ENCODE data around the gene B4GALNT2.
"Not testable (repeated sequence)": the region's sequence is repeated elsewhere in the genome, so short reads cannot be mapped to it uniquely, and the experiment has no call there.

The B4GALNT2 gene

DNA sequence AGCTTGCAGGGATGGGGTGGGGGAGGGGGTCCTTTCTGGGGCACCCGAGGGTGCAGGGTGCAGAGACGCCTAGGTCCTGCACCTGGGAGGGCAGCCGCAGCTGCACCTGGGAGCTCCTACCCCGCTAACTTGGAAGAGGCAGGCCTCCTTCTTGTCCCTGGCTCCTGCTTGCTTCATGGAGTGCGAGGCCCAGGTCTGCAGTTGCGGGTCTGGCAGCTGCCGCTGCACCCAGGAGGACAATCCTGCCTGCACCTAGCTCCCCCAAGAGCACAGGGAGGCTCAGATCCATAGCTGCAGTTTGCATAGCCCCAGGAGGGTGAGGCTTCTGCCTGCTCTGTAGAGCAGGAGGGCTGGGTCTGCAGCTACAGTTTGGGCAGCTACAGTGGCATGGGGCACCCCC lies 51.2 kb downstream of the B4GALNT2 start:
- no peak for DNase-seq

GRCh38 chr17:49184522-49184921 lies 52.0 kb downstream of the B4GALNT2 start:
- DNase-seq, result not testable (repeated sequence)

DNA sequence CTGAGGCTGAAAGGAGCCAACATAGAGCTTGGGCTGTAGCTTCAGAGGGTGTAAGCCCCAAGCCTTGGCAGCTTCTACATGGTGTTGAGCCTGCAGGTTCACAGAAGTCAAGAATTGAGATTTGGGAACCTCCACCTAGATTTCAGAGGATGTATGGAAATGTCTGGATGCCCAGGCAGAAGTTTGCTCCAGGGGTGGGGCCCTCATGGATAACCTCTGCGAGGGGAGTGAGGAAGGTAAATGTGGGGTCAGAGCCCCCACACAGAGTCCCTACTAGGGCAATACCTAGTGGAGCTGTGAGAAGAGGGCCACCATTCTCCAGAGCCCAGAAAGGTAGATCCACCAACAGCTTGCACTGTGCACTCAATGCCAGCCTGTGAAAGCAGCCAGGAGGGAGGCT lies 52.8 kb downstream of the B4GALNT2 start:
- DNase-seq, result not testable (repeated sequence)

GRCh38 chr17:49187301-49187700 lies 54.7 kb downstream of the B4GALNT2 start:
- DNase-seq, result no peak

- DNase-seq, result no peak
These were observed 58.4 kb downstream of the B4GALNT2 start for GRCh38 chr17:49190932-49191331.

GRCh38 chr17:49191409-49191916 lies 58.9 kb downstream of the B4GALNT2 start:
- no peak for DNase-seq

DNA sequence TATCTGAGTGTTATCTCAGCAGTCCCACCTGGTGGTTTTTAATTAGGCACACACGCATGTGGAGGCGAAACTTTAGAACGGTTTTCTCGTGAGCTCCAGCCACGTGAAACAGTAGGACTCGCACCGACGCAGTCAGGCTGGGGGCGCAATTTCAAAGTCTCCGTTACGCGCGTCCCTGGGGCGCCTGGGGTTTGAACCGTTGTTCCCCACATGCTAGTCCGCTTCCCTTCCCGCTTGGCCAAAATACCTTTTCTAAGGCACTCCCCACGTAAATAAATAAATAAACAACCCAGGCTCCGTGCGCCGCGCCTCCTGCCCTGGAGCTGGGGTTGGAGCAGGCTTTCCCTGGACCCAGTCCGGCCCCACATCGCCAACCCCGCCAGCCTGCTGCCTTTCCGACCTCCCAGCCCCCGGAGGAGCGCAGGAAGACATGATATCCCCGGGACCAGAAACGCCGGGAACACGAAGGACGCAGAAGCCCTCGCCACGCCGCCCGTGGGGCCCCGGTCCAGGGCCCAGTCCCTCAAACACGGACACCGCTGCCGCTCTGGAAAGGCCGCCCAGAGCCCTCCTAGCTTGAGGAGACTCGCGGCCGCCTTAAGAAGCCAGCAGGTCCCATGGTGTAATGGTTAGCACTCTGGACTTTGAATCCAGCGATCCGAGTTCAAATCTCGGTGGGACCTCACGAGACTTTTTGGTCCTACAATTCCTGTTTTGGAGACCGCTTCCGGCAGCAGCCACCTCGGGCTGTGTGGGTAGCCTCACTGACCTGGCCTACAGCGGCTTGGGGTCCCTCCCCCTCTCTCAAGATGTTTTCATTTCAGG lies 59.6 kb downstream of the B4GALNT2 start:
- peak; percentile 45 for DNase-seq

DNA sequence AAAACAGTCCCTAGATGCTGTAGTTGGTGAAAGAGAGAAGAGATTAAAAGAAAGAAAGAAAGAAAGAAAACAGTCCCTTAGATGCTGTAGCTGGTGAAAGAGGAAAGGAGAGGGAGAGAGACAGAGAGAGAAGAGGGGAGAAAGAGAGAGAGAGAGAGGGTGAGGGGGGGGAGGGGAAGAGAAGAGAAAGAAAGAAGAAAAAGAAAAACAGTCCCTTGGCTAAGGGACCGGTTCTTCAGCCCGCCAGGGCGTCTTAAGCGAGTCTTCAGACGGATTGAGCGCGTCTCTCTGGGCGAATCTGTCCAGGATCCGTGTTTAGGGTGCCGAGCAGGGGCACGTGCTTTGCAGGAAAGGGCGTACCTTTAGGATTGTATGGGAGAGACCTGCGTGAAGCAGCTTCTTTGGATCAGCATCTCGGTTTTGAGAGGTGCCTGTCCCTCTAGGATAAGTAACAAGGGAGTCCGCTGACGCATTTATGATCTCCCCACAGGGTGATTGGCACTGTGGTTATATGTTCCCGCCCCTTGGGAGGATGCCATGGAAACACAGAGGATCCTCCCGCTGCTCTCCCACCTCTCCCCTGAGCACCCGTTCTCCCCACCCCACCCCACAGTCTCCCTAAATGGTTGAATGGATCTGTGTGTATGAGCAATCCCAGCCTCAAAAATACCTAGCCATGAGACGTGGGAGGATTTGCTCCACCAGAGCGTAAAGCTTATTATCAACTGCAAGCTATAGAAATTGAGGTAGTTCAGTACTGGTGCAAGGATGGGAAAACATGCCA lies 61.1 kb downstream of the B4GALNT2 start:
- DNase-seq, result no peak

GRCh38 chr17:49194297-49194607 lies 61.7 kb downstream of the B4GALNT2 start:
- DNase-seq, result no peak

DNA sequence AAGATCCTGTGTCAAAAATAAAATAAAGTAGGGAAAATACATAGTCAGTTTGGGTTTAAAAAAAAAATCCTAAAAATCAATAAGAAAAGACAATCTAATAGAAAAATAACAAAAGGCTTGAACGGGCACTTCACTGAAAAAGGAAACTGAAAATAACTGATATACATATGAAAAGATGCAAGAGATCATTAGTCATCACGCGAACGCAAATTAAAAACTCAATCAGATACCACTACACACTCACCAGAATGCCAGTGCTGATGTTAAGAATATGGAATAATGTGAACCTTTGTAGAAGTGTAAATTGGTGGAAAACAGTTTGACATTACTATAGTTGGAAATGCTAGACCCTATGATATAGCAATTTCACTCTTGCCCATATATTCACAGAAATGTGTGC lies 63.2 kb downstream of the B4GALNT2 start:
- DNase-seq, result no peak

- no peak for DNase-seq
These were observed 64.0 kb downstream of the B4GALNT2 start for GRCh38 chr17:49196520-49196919.

DNA sequence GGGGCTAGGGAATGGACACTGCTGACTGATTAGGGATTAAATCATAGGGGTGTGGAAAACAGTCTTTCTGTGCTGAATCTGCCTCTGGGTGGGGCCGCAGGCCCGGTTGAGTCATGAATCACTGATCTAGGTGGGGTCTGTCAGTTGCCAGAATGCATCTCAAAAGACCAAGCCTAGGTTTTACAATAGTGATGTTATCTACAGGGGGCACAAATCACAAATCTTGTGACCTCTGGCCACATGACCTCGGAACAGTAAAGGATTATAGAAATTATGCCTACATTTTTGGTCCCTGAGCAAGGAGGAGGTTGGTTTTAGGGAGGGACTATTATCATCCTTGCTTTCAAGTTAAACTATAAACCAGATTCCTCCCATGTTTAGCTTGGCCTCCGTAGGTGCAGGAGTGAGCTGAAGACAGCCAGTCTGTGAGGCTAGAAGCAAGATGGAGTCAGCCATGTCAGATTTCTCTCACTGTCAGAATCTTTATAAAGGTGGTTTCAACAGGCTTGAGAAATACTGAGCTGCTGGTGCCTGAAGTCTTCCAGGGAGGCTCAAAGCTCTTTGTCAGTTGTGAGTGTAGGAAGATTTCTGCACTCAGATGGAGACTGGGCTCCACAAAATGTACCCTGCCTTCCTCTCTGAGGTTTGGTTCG lies 64.9 kb downstream of the B4GALNT2 start:
- no peak for DNase-seq

- no peak for DNase-seq
These were observed 65.6 kb downstream of the B4GALNT2 start for GRCh38 chr17:49198211-49198610.

GRCh38 chr17:49200423-49201083 lies 68.0 kb downstream of the B4GALNT2 start:
- no peak for DNase-seq

- no peak for DNase-seq
These were observed 68.9 kb downstream of the B4GALNT2 start for GRCh38 chr17:49201481-49201927.

- DNase-seq, result no peak
These were observed 71.2 kb downstream of the B4GALNT2 start for GRCh38 chr17:49203796-49204195.

DNA sequence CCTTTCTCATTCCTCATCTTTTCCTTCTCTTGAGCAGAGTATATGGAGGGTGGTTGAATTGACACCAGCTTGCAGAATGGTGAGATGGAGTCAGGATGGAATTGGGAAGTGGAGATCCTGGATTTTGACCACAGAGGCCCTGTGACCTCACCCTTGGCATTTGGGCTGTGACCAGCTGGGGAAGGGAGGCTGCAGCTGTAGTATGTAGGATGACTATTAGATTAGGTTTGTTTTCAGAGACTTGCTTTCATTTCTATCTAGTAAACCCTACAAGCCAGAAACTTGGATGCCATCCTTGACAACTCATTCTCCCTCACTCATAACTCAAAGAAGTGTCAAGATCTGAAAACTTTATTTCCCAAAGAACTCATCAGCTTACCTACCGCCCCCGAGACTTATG lies 71.9 kb downstream of the B4GALNT2 start:
- no peak for DNase-seq

DNA sequence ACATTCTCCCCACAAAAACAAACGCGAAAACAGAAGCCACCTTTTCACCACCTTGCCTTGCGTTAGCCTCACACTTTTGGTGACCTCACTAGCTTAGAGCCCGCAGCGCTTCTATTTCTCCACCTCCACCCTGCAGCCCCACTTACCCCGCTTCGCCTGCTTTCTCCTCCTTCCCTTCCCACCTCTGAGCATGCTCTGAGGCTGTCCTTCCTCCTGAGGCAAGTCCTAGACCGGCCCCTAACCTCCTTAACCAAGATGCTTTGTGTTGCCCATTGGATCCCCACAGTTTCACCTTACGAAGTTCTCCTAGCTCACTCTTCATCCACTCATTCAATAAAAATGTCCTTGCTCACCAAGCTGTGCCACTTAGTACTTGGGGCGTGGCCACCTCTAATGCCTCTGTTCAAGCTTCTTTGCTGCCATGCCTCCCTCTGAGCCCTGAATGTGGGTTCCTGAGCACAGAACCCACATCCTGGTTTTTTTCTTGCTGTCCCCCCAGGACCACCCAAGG lies 76.5 kb downstream of the B4GALNT2 start:
- no peak for DNase-seq

DNA sequence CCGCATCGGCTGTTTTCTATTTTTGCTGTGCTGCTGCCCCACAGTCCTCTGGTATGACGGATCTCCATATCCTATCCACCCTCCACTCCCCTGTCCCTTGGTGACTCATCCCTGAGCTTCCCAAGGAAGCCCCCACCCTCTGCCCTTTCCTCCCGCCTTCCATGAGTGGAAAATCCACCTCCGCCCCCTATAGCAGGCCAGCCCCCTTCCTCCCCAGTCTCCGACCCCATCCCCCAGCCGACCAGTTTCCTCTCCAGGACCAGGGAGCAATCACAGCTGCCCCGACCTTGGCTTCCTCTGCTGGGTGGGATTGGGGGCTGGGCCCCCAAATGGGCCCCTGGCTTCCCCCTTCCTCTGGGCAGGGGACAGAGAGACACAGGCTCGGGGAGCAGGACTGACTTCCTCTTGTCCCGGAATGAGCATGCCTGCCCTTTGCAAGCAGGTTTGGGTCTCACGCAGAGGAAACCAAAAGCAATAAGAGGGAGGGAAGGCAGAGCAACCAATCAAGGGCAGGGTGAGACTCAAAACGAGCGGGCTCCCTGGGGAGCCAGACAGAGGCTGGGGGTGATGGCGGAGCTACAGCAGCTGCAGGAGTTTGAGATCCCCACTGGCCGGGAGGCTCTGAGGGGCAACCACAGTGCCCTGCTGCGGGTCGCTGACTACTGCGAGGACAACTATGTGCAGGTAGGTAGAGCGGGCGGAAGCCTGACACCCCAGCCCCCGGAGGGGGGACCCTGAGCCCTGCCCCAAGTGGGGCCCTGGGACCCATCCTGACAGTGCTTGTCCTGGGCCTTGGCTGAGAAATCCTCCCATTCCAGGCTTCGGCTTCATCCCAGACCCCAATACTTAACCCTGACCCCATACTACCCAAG lies 77.8 kb downstream of the B4GALNT2 start, which contains the start of the genes ABI3 and GNGT2:
ABI3 (plus strand) TSS at position 550 of the 872 bp plus-strand sequence; CDS start at position 568, 18 bp downstream.
GNGT2 (minus strand) TSS at position 417 of the 872 bp plus-strand sequence. CDS start 3,152 bp downstream, outside the sequence.
- no peak for DNase-seq

DNA sequence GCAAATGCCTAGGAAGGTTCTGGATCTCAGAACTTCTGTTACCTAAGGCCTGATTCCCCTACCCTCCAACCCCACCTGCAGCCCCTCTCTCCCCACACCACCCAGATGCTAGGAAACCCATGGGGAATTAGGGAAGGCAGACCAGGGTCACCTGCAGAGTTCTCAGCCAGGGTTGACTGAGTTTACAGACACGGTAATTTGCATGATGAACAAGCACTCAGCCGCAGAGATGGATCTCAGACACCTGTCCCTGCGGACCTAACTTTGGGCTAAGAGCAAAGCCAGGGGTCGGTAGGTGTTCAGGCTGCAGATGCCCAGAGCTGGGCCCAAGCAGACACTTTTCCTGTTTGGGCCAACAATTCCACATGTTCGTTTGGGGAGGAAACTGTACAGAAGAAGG lies 80.8 kb downstream of the B4GALNT2 start:
- no peak for DNase-seq

DNA sequence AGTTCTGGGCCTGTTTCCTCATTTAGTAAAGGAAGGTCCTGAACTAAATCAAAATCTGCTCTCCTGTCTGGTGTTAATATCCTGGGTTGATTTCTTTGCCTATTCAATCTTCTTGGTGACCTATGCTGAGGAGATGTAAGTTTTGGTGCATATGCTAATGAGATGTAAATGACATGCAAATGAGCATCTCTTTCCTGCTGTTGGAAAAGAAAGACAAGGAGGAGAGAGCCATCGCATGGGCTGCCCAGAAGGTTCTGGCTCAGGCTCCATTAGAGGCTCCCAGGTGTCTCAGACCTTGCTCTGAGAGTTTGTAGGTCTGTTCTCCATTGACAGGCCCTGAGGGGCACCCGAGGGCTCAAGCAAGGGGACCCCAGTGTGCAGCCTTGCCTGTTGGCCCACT lies 81.3 kb downstream of the B4GALNT2 start:
- no peak for DNase-seq

Data from NCI-H1048 (cell line).